Airway epithelial cell (primary cell): ENCODE data around the gene APOF. TPM values are rescaled to one million over a fixed set of nuclear protein-coding genes. Genes with fewer than 3 reads are reported as not detected.

ENCODE experiments used
- total RNA-seq: library from RNA; depleted of rRNA; stranded (reverse); fragments of >200 nt; gene quantifications from 2 replicates; pipeline ENCODE4 v1.2.3, GENCODE V29; 2015

The APOF gene, protein sequence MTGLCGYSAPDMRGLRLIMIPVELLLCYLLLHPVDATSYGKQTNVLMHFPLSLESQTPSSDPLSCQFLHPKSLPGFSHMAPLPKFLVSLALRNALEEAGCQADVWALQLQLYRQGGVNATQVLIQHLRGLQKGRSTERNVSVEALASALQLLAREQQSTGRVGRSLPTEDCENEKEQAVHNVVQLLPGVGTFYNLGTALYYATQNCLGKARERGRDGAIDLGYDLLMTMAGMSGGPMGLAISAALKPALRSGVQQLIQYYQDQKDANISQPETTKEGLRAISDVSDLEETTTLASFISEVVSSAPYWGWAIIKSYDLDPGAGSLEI
- total RNA-seq: not detected in 2 replicates

DNA sequence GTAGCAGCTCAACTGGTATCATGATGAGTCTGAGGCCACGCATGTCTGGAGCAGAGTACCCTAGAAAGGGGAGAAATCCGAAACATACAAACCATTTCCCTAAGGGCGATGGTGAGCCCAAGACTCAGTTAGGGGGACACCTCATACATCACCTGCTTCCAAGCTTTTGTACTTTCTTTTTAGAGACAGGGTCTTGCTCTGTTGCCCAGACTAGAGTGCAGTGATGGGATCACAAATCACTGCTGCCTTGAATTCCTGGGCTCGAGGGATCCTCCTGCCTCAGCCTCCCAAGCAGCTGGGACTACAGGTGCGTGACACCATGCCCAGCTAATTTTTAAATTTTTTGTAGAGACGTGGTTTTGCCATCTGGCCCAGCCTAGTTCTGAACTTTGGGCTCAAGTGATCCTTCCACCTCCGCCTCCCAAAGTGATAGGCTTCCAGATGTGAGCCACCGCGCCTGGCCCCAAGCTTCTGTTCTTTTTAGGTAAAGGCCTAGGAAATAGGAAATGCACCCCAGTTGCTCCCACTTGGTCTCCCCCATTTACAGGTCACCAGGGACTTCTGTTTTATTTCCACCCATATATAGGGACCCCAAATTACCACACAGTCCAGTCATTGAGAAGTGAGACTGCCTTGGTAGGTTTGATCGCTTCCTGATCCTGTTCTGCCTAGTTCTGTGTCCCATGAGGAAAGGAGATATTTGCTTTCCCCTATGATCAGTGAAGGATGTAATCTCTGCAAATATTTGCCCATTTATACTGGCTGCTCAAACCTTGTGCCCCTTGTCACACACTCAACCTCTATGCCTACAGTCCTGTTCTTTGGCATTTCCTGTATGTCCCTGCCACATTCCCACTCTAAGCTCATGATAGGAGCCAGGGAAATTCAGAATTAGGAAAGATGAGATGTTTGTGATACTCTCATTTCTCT is at the start of gene APOF:
APOF (minus strand) TSS at position 728 of the 930 bp plus-strand sequence; CDS start at position 616, 112 bp downstream.

DNA sequence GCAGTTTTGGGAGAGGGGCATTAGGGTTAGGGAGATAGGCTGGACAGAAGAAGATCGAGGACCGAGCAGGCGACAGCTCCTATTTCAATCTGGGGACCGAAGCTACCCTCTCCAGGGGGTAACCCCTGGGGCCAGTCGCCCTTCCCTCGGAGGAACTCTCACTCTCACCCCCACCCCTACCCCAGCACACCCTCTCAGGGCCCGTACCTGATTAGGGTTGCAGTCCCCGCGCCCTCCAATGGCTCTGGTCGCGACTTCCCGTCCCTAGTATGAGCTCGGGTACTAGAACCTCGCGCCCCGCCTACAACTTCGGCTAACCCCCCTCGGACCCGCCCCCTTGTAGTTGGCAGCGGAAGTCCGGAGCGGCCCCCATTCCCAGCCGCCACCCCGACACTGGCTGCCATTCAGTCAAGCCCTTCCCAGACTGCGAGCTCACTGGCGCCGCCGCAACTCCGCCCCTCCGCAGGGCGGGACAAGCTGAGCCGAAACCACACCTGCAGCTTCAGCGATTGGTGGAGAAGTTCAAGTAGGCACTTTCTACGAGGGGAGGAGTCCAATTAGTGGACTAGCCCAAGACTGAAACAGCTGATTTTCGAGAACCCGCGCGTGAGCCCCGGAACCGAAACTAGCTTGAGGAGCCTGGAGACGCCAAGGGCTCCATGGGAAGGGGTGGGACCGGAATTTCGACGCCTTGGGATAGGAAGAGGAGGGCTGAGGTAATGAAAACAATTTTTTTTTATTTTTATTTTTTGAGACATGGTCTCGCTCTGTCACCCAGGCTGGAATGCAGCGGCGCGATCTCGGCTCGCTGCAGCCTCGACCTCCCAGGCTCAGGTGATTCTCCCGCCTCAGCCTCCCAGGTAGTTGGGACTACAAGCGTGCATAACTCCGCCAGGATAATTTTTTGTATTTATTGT is 2.5 kb downstream of the APOF start, which contains the start of gene STAT2:
STAT2 (minus strand) TSS at position 257 of the 917 bp plus-strand sequence. CDS start 3,536 bp downstream, outside the sequence.

DNA sequence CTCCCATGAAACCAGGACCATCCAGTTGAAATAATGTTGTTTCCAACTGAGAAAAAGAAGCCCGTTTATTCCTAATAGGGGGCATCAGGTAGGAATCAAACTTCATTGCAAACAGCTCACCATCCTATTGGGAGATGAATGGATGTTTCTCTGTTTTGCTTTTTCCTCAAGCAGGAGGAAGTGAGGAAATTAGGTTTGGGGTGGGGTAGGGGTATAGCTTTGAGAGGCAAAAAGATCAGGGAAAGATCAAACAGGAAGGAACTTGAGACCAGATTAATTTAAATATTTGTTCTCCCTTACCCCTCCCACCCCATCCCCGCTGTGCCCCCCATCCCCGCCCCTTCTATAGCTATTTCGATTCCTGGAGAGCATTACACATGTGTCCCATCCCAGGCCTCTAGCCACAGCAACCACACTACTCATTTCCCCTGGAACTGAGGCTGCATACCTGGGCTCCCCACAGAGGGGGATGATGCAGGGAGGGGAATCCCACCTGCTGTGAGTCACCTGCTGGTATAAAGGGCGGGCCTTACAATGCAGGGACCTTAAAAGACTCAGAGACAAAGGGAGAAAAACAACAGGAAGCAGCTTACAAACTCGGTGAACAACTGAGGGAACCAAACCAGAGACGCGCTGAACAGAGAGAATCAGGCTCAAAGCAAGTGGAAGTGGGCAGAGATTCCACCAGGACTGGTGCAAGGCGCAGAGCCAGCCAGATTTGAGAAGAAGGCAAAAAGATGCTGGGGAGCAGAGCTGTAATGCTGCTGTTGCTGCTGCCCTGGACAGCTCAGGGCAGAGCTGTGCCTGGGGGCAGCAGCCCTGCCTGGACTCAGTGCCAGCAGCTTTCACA is 24.1 kb downstream of the APOF start, which contains the start of gene IL23A:
IL23A (plus strand) TSS at position 577 of the 850 bp plus-strand sequence; CDS start at position 738, 161 bp downstream.

DNA sequence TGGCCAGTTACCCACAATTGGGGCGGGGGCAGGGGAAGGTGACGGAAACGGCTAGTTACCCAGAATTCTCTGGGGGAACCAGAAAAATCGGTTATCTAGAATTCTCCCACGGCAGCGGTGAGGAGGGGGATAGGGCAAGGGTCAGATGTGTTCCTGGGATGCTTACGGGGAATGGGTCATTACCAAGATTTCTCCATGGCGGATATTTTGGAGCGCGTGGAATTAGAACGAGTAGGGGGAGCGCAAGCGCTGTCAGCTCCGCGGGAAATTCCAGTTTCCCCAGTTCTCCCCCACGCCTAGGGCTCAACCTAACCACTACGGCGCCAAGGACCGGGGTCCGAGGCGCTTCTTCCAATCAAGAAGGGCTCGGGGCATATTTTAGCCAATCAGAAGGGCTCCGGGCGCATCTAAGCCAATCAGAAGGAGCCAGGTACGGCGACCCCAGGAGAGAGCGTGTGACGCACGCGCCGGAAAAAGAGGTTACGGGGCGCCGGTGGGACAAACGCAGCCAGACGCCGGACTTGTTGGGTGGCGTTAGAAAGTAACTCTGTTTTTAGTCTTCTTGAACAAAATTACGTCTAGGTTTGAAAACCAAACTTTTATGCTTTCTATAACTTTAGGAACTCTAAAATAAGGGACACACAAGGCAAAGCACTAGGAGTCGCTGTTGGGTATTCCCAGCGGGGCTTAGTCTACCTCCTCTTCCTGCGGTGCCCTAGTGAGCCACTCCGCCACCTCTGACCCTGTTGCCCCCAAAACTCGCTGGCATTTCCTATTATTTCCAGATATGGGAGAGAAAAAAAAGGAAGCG is 28.8 kb downstream of the APOF start, which contains the start of gene PAN2:
PAN2 (minus strand) TSS at position 322 of the 811 bp plus-strand sequence. CDS start 906 bp downstream, outside the sequence.

DNA sequence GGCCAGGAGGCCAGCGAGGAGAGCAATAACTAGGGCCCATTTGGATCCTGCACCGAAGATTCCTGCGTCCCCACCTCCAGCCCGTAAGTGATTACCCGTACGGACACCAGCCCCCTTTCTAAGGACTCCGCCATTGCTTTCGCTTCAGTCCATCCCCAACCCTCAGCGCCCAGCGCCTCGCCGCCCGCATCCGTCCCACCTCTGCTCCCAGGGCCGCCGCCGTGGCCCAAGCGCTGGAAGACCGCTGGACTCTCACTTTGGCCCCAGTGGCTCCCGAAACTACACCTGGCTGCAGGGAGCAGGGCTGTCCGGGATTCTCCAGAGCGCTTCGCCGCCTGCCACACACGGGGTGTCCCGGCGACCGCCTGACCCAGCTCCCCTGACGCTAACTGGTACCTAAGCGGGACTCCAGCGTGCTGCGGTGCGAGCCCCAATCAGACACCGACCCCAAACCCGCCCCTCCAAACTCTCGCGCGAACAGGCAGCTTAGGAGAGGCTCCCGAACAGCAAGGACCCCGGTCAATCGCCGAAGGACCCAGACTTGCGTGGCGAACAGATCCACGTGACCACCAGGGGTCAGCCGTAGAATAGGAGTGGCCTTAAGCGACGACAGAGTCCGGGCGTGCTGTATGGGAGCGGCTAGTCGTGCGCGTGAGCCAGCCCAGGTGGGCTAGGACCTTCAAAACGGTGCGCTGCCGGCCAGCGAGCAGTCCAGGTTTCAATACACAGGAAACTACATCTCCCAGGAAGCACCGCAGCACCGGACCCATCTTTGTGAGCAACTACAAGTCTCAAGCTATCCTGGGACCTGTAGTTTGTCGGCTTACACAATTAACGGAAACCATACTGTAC is 46.8 kb downstream of the APOF start, which contains the start of gene CNPY2:
CNPY2 (minus strand) TSS at position 367 of the 852 bp plus-strand sequence. CDS start 771 bp downstream, outside the sequence.

Other genes with a start within 250 kb of the APOF start
- 4,695 and 6,389 TPM in 2 replicates for gene RPL41, start 246.2 kb downstream of the APOF start, total RNA-seq
- 0.98 and 2.2 TPM in 2 replicates for gene ZC3H10, start 244.6 kb downstream of the APOF start, total RNA-seq
- 152 and 202 TPM in 2 replicates for gene ESYT1, start 234.6 kb downstream of the APOF start, total RNA-seq
- gene MYL6B, start 210.3 kb downstream of the APOF start, total RNA-seq: 56.0 and 95.3 TPM in 2 replicates
- gene MYL6, start 204.5 kb downstream of the APOF start, total RNA-seq: 1,958 and 2,366 TPM in 2 replicates
- 22.7 and 28.4 TPM in 2 replicates for gene SMARCC2, start 173.4 kb downstream of the APOF start, total RNA-seq
- gene RNF41, start 140.9 kb downstream of the APOF start, total RNA-seq: 32.7 and 36.3 TPM in 2 replicates
- gene NABP2, start 138.5 kb downstream of the APOF start, total RNA-seq: 43.2 and 50.9 TPM in 2 replicates
- gene SLC39A5, start 132.8 kb downstream of the APOF start, total RNA-seq: not detected in 2 replicates
- gene ANKRD52, start 104.5 kb downstream of the APOF start, total RNA-seq: 12.4 and 18.3 TPM in 2 replicates
- 7.8 and 18.3 TPM in 2 replicates for gene COQ10A, start 95.9 kb downstream of the APOF start, total RNA-seq
- 111 and 144 TPM in 2 replicates for gene CS, start 62.5 kb downstream of the APOF start, total RNA-seq
- gene CNPY2, start 46.9 kb downstream of the APOF start, total RNA-seq: 78.9 and 88.9 TPM in 2 replicates
- gene PAN2, start 28.9 kb downstream of the APOF start, total RNA-seq: 12.6 and 15.4 TPM in 2 replicates
- gene IL23A, start 24.0 kb downstream of the APOF start, total RNA-seq: 0.92 TPM in 1 of 2 replicates, not detected in the other
- 36.3 and 37.5 TPM in 2 replicates for gene STAT2, start 2.8 kb downstream of the APOF start, total RNA-seq
- 14.2 and 17.8 TPM in 2 replicates for gene TIMELESS, start 86.6 kb upstream of the APOF start, total RNA-seq
- not detected in 2 replicates for gene MIP, start 91.8 kb upstream of the APOF start, total RNA-seq
- gene SPRYD4, start 105.7 kb upstream of the APOF start, total RNA-seq: 1.9 and 2.0 TPM in 2 replicates
- 4.2 and 6.0 TPM in 2 replicates for gene GLS2, start 125.3 kb upstream of the APOF start, total RNA-seq
- gene RBMS2, start 159.0 kb upstream of the APOF start, total RNA-seq: 12.9 and 21.6 TPM in 2 replicates